Measurements from ENCODE around the gene CIITA.

- no peak for TF ChIP-seq CTCF (IDR thresholded peaks at IDR 0.05)
- TF ChIP-seq POLR2A (IDR thresholded peaks at IDR 0.05): no peak
Observed at GRCh38 chr16:10931977-10932632, 55.1 kb downstream of the CIITA start.

Data from Peyer's patch (tissue), 4 donors.